Body of pancreas (tissue), 4 donors: ENCODE data around the gene CFAP58.

Experiments used
- POLR2A ChIP-seq, 3 donors: fragments of 450-650 bp; IDR thresholded peaks; one replicate each; pipeline ENCODE4 v1.6.1; 2016; ENCODE audit warnings: antibody characterized with exemption in 3 of 3, mild to moderate bottlenecking in 2 of 3
- TF ChIP-seq, protein P1 (sequence below), 7 experiments: fragments of 450-650 bp in 4 of 7; fragments of 200-600 bp in 3 of 7; sonication (generic) in 3 of 7; IDR thresholded peaks; one replicate each; pipeline ENCODE4 v1.5.1; 2016 to 2019; ENCODE audit warnings: antibody characterized with exemption in 7 of 7

DNA sequence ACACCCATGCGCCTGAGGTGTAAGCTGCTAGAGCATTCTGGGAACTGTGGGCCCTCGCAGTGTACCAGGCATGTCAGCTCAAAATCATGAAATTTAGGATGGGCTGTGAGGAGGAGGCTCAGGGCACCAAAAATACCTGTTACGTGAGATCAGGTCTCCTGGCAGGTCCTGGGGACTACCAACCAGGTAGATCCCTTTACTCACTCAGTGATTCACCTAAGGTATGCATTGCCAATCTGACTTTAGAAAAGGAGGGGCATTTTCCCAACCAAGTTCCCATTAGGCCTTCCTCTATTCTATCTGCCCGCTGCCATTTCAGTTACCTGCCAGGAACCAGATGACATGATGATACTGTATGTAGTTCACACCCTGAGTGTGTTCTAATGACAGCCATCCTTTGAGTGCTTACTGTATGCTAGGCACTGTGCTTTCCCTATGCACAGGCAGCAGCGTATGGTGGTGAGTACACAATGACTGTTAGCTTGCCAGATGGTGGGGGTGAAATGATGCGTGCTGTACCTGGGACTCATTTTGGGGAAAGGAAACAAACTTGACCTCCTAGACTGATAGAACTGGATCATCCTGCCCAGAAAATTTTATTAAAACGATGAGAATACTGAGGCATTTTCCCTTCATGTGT, 62.0 kb downstream of the CFAP58 start:
- TF ChIP-seq, protein P1, sequence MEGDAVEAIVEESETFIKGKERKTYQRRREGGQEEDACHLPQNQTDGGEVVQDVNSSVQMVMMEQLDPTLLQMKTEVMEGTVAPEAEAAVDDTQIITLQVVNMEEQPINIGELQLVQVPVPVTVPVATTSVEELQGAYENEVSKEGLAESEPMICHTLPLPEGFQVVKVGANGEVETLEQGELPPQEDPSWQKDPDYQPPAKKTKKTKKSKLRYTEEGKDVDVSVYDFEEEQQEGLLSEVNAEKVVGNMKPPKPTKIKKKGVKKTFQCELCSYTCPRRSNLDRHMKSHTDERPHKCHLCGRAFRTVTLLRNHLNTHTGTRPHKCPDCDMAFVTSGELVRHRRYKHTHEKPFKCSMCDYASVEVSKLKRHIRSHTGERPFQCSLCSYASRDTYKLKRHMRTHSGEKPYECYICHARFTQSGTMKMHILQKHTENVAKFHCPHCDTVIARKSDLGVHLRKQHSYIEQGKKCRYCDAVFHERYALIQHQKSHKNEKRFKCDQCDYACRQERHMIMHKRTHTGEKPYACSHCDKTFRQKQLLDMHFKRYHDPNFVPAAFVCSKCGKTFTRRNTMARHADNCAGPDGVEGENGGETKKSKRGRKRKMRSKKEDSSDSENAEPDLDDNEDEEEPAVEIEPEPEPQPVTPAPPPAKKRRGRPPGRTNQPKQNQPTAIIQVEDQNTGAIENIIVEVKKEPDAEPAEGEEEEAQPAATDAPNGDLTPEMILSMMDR (IDR thresholded peaks at IDR 0.05), result no peak
- TF ChIP-seq POLR2A (IDR thresholded peaks at IDR 0.05), result no peak
